ENCODE measurements around the gene MAML2. TPM values are rescaled to one million over a fixed set of nuclear protein-coding genes. Genes with fewer than 3 reads are reported as not detected.
A peak's percentile ranks its signal among the peaks of the same experiment; 100 is the strongest.

The MAML2 gene
- total and polyA plus RNA-seq, 9 of the 15 experiments (the other 6 are each of a cell fraction or from before 2014, with no cell fraction given), result 0.79 to 6.8 (median 4.8) TPM

GRCh38 chr11:96054870-96055705 lies 287.9 kb downstream of the MAML2 start:
- peak; percentile 88 for ATAC-seq
- Histone ChIP-seq H3K36me3 (ENCODE audit: control insufficient read depth, insufficient read depth, low read length) (no peaks in the 10 kb centered on the region), H4K20me1 (replicated peaks; ENCODE audit: control insufficient read depth, insufficient read depth, low read length) (no peaks in the 10 kb centered on the region), H2AFZ (ENCODE audit: low read depth, low read length) (no peak overlapping the region), H3K9me1 (ENCODE audit: control insufficient read depth, insufficient read depth, low read length) (no peaks in the 10 kb centered on the region), H3K9me3 (replicated peaks; ENCODE audit: control insufficient read depth, insufficient read depth, low read depth, low read length) (no peaks in the 10 kb centered on the region), H3K27ac (ENCODE audit: extremely low read depth, low read depth, low read length) (no peak overlapping the region), H3K9ac (ENCODE audit: insufficient read depth in 1 of 2, low read depth in 2 of 2, low read length in 2 of 2) (no peak overlapping the region), H3K4me1 (replicated peaks in 1 of 2; ENCODE audit: control insufficient read depth in 2 of 2, insufficient read depth in 2 of 2, low read length in 2 of 2) (no peaks in the 10 kb centered on the region; a peak in 1 of 5 replicates), H3K27me3 (ENCODE audit: control insufficient read depth in 2 of 2, insufficient read depth in 2 of 2, low read length in 2 of 2) (no peaks in the 10 kb centered on the region), H3K4me2 (ENCODE audit: insufficient read depth, low read length) (no peak overlapping the region), H3K4me3 (no peak overlapping the region), H3K79me2 (ENCODE audit: control insufficient read depth, insufficient read depth, low read length) (no peaks in the 10 kb centered on the region)
- no TSS peak for BruUV-seq (replicated peaks)
- WGBS (ENCODE audit: insufficient coverage, low coverage, missing lambda C conversion rate), result 35% methylated on average over 2 of the region's 2 CpGs
- in situ Hi-C loops (cut with MboI) (no loop called here), intact Hi-C loops (cut with micrococcal nuclease) (loop anchor here (1.0 to 5.0 kb wide), 6 partner anchors 101 to 371 kb away; partner anchors contain the start of gene MAML2)
- peak; percentile 28 to 43 (median 32) for DNase-seq (ENCODE audit: extremely low read depth in 1 of 4, low spot score in 3 of 4)
- ChIA-PET POLR2A (interaction anchor here (1.1 to 1.4 kb wide), 2 partner anchors 12 to 334 kb away, joined by 4 to 5 read pairs; partner anchors contain the start of genes CCDC82 and JRKL), CTCF (ENCODE audit: low intra/inter-chr PET ratio) (interaction anchor here (0.5 to 3.2 kb wide), 4 partner anchors 100 to 336 kb away, joined by 3 to 41 read pairs (median 5); partner anchors contain the start of gene MAML2)
- FAIRE-seq, result peak; percentile 37
- TF ChIP-seq ID3 (CRISPR knock-in tag; IDR thresholded peaks at IDR 0.05) (no peak), ID3 (tag; IDR thresholded peaks at IDR 0.05) (no peak), CBX1 (IDR thresholded peaks at IDR 0.05; ENCODE audit: low read depth) (no peak), ZNF124 (CRISPR knock-in tag; IDR thresholded peaks at IDR 0.05) (no peak), TSC22D4 (tag; IDR thresholded peaks at IDR 0.05) (no peak), POLR2H (tag; IDR thresholded peaks at IDR 0.05; ENCODE audit: low read depth) (0 out of 2 replicates have a peak, but pooled peaks have one; percentile 22), PHF8 (IDR thresholded peaks at IDR 0.05; ENCODE audit: borderline replicate concordance, low read length) (no peak), RREB1 (CRISPR knock-in tag; IDR thresholded peaks at IDR 0.05) (no peak), KDM2B (CRISPR knock-in tag; IDR thresholded peaks at IDR 0.05) (no peak), SMC3 (conservative IDR thresholded peaks at IDR 0.05; ENCODE audit: insufficient read depth, low read depth, low read length) (peak; percentile 67), TGIF2 (CRISPR knock-in tag; IDR thresholded peaks at IDR 0.05) (no peak), KLF10 (CRISPR knock-in tag; IDR thresholded peaks at IDR 0.05) (no peak), ARID1B (IDR thresholded peaks at IDR 0.05) (no peak), ZNF655 (CRISPR knock-in tag; IDR thresholded peaks at IDR 0.05) (no peak)

Measured in K562 (cell line).